ENCODE data around the gene SETDB1. TPM values are rescaled to one million over a fixed set of nuclear protein-coding genes. Genes with fewer than 3 reads are reported as not detected.

SETDB1 gene
- total and polyA plus RNA-seq, 12 donors, result 12.6 to 52.9 (median 35.6) TPM

GRCh38 chr1:150981805-150982712 lies 55.9 kb downstream of the SETDB1 start, which contains the start of gene ANXA9:
Gene ANXA9 (plus strand): TSS chr1:150982292. CDS start chr1:150983106, 814 bp downstream.
- Histone ChIP-seq H3K27ac (no peak within 1 kb of the TSS), H3K4me1 (replicated peaks in 1 of 2) (peaks cover 15 to 24% of the 10 kb centered on the region in 2 donors), H3K9me3 (replicated peaks in 1 of 3) (no peaks in the 10 kb centered on the region), H3K27me3 (no peaks in the 10 kb centered on the region), H3K36me3 (replicated peaks in 1 of 2) (no peaks in the 10 kb centered on the region), H3K4me3 (no peak within 1 kb of the TSS)
- intact Hi-C loops (cut with DNase I), result no loop called here
- TF ChIP-seq, protein P1, sequence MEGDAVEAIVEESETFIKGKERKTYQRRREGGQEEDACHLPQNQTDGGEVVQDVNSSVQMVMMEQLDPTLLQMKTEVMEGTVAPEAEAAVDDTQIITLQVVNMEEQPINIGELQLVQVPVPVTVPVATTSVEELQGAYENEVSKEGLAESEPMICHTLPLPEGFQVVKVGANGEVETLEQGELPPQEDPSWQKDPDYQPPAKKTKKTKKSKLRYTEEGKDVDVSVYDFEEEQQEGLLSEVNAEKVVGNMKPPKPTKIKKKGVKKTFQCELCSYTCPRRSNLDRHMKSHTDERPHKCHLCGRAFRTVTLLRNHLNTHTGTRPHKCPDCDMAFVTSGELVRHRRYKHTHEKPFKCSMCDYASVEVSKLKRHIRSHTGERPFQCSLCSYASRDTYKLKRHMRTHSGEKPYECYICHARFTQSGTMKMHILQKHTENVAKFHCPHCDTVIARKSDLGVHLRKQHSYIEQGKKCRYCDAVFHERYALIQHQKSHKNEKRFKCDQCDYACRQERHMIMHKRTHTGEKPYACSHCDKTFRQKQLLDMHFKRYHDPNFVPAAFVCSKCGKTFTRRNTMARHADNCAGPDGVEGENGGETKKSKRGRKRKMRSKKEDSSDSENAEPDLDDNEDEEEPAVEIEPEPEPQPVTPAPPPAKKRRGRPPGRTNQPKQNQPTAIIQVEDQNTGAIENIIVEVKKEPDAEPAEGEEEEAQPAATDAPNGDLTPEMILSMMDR (IDR thresholded peaks at IDR 0.05), result no peak
- no peak for TF ChIP-seq POLR2A (IDR thresholded peaks at IDR 0.05)
- DNase-seq, result no peak
- 78 to 83% (median 80%) methylated on average over 10 to 12 of the region's 12 CpGs for WGBS, 4 donors

- H3K4me3 ChIP-seq, result no peak overlapping the region
- TF ChIP-seq POLR2A (IDR thresholded peaks at IDR 0.05), result no peak
- TF ChIP-seq, protein P1 (IDR thresholded peaks at IDR 0.05), result no peak
- no peaks in the 10 kb centered on the region for H3K9me3 ChIP-seq (replicated peaks in 1 of 3)
- H3K4me1 ChIP-seq (replicated peaks in 1 of 2), result no peaks in the 10 kb centered on the region
- WGBS, 4 donors, result 91 to 97% (median 93%) methylated on average over 2 of the region's 2 CpGs
- DNase-seq, result no peak
- no peaks in the 10 kb centered on the region for H3K27me3 ChIP-seq
- intact Hi-C loops (cut with DNase I), result no loop called here
- no peaks in the 10 kb centered on the region for H3K36me3 ChIP-seq (replicated peaks in 1 of 2)
- H3K27ac ChIP-seq, result no peak overlapping the region
Observed at GRCh38 chr1:150985179-150985825, 59.1 kb downstream of the SETDB1 start.

DNA sequence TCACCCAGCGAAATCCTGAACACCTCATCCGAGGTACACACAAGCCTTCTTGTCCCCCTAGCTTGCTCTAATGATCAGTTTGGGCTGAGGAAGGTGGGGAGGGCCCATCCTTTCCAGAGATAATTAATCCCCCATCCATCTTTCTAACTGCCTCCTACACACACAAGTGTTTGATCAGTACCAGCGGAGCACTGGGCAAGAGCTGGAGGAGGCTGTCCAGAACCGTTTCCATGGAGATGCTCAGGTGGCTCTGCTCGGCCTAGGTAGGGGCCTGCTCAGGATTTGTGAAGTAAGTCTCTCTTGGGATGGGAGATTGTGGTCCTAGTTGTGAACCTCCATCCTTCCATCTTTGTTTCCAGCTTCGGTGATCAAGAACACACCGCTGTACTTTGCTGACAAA lies 61.8 kb downstream of the SETDB1 start:
- Histone ChIP-seq H3K4me1 (replicated peaks in 1 of 2) (no peaks in the 10 kb centered on the region), H3K4me3 (no peak overlapping the region), H3K27ac (no peak overlapping the region), H3K36me3 (replicated peaks in 1 of 2) (no peaks in the 10 kb centered on the region), H3K9me3 (replicated peaks in 1 of 3) (no peaks in the 10 kb centered on the region), H3K27me3 (no peaks in the 10 kb centered on the region)
- intact Hi-C loops (cut with DNase I), result no loop called here
- WGBS, 4 donors, result 80 to 92% (median 89%) methylated on average over 7 of the region's 7 CpGs
- DNase-seq, result no peak
- TF ChIP-seq POLR2A (IDR thresholded peaks at IDR 0.05), result no peak
- TF ChIP-seq, protein P1 (IDR thresholded peaks at IDR 0.05), result no peak

DNA sequence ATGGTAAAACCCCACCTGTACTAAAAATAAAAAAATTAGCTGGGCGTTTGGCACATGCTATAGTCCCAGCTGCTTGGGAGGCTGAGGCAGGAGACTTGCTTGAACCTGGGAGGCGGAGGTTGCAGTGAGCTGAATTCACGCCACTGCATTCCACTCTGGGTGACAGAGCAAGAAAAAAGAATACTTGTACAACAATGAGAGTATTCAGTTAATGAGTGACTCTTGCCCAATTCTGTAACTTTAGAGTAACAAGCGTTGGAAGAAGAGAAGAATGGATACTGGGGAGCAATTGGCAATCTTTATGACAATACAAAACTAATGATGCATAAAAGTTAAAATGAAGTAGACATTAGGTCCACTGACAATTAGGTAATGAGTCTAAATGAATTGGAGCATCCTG lies 66.5 kb downstream of the SETDB1 start:
- Histone ChIP-seq H3K4me3 (no peak overlapping the region), H3K36me3 (replicated peaks in 1 of 2) (peaks cover 0 to 12% of the 10 kb centered on the region in 2 donors), H3K4me1 (replicated peaks in 1 of 2) (peaks cover 7 to 8% of the 10 kb centered on the region in 2 donors), H3K27me3 (no peaks in the 10 kb centered on the region), H3K27ac (no peak overlapping the region), H3K9me3 (replicated peaks in 1 of 3) (no peaks in the 10 kb centered on the region)
- 59 to 75% (median 71%) methylated on average over 4 of the region's 4 CpGs for WGBS, 4 donors
- DNase-seq, result no peak
- intact Hi-C loops (cut with DNase I), result no loop called here
- no peak for TF ChIP-seq POLR2A (IDR thresholded peaks at IDR 0.05)
- TF ChIP-seq, protein P1 (IDR thresholded peaks at IDR 0.05), result no peak

Data from adrenal gland (tissue), 12 donors.